ENCODE data around the gene PCDHB3.
"Not testable (repeated sequence)": the region's sequence is repeated elsewhere in the genome, so short reads cannot be mapped to it uniquely, and the experiment has no call there.

DNA sequence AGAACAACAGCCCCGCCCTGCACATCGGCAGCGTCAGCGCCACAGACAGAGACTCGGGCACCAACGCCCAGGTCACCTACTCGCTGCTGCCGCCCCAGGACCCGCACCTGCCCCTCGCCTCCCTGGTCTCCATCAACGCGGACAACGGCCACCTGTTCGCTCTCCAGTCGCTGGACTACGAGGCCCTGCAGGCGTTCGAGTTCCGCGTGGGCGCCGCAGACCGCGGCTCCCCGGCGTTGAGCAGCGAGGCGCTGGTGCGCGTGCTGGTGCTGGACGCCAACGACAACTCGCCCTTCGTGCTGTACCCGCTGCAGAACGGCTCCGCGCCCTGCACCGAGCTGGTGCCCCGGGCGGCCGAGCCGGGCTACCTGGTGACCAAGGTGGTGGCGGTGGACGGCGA is 4.1 kb upstream of the PCDHB3 start:
- not testable (repeated sequence) for TF ChIP-seq POLR2AphosphoS5, TAF1, POLR2A, POU2F2, SPI1 (IDR thresholded peaks at IDR 0.05; ENCODE audit: low read depth, low read length)
